Naive thymus-derived CD8-positive, alpha-beta T cell (primary cell): Measurements from ENCODE around the gene CPPED1. TPM values are rescaled to one million over a fixed set of nuclear protein-coding genes. Genes with fewer than 3 reads are reported as not detected.

Source experiments
- ATAC-seq, 2 donors: fragments of 150-1000 bp; cut with Tn5 transposase in 1 of 2; sonication (Bioruptor Pico), chemical (Tn5 transposase) in 1 of 2; 1 replicate in 1 of 2; 2 replicates in 1 of 2; pipeline ENCODE4 v1.10.0; 2021; ENCODE audit warnings: mild to moderate bottlenecking in 2 of 2, moderate library complexity in 2 of 2
- POLR2A ChIA-PET: fragments of 350-600 bp; sonication (Branson Sonifier 250); formaldehyde crosslinking; loops from one replicate; lab custom pipeline; 2021; ENCODE audit warnings: antibody characterized with exemption; lab: Charles Lee
- DNase-seq, 10 donors: peaks; one replicate each; pipeline versions ENCODE4 v3.0.0 to v3.0.0-alpha.2; 2020 to 2022
- H3K27ac Mint-ChIP-seq, 10 donors: one replicate each; pipeline ENCODE4 v1.8.0; 2020 to 2022; ENCODE audit warnings: mild to moderate bottlenecking in 10 of 10, mixed read lengths in 10 of 10, moderate library complexity in 4 of 10, inconsistent platforms in 1 of 10
- H3K27me3 Mint-ChIP-seq, 5 donors: one replicate each; pipeline ENCODE4 v1.8.0; 2021 to 2022; ENCODE audit warnings: mixed read lengths in 5 of 5
- H3K36me3 Mint-ChIP-seq, 3 donors: one replicate each; pipeline ENCODE4 v1.8.0; 2020 to 2022; ENCODE audit warnings: mixed read lengths in 3 of 3, mild to moderate bottlenecking in 2 of 3, inconsistent platforms in 1 of 3
- H3K4me1 Mint-ChIP-seq, 4 donors: one replicate each; pipeline ENCODE4 v1.8.0; 2021 to 2022; ENCODE audit warnings: mixed read lengths in 4 of 4
- H3K4me3 Mint-ChIP-seq, 10 donors: one replicate each; pipeline ENCODE4 v1.8.0; 2020 to 2022; ENCODE audit warnings: mild to moderate bottlenecking in 10 of 10, mixed read lengths in 10 of 10, moderate library complexity in 6 of 10, inconsistent platforms in 1 of 10
- H3K9me3 Mint-ChIP-seq, 9 donors: one replicate each; pipeline ENCODE4 v1.8.0; 2020 to 2022; ENCODE audit warnings: mixed read lengths in 9 of 9, mild to moderate bottlenecking in 3 of 9, inconsistent platforms in 1 of 9, moderate library complexity in 1 of 9
- microRNA-seq: library from miRNA; unstranded; fragments of <30 nt; microRNA quantifications from one replicate; pipeline ENCODE4 v1.2.0, GENCODE V29; 2022; ENCODE audit warnings: borderline microRNAs expressed
- polyA plus RNA-seq, 3 donors: library from polyadenylated mRNA; unstranded; fragments of 300-500 nt; fragmentation: Illumina TruSeq; gene quantifications; one replicate each; pipeline ENCODE4 v1.2.3, GENCODE V29; 2021
- total RNA-seq, 8 experiments: library from RNA in 2 of 8; stranded (reverse) in 2 of 8; gene quantifications; one replicate each; pipeline ENCODE4 v1.2.3 and lab custom pipeline; 2021 to 2026

CPPED1 gene
- total and polyA plus RNA-seq, 5 experiments from 2014 or later, result 1.8 to 6.4 (median 3.3) TPM

DNA sequence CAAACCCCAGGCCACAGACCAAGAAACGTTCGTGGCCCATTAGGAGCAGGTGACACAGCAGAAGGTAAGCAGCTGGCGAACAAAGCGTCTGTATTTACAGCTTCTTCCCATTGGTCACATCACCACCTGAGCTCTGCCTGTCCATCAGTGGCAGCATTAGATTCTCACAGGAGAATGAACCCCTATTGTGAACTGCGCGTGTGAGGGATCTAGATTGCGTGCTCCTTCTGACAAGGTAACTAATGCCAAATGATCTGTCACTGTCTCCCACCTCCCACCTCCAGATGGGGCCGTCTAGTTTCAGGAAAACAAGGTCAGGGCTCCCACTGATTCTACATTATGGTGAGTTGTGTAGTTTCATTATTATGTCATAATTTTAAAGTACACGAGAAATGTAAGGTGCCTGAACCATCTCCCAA, 186.3 kb downstream of the CPPED1 start:
- H3K4me1 Mint-ChIP-seq, result peaks cover 8 to 19% (median 12%) of the 10 kb centered on the region in 4 donors
- H3K27ac Mint-ChIP-seq, result no peak overlapping the region
- DNase-seq (no peak), ATAC-seq (no peak)
- no peaks in the 10 kb centered on the region for H3K36me3 Mint-ChIP-seq
- POLR2A ChIA-PET, result no interaction called here
- peaks cover 0 to 13% (median 5%) of the 10 kb centered on the region in 5 donors for H3K27me3 Mint-ChIP-seq
- no peak overlapping the region for H3K4me3 Mint-ChIP-seq
- no peaks in the 10 kb centered on the region for H3K9me3 Mint-ChIP-seq

DNA sequence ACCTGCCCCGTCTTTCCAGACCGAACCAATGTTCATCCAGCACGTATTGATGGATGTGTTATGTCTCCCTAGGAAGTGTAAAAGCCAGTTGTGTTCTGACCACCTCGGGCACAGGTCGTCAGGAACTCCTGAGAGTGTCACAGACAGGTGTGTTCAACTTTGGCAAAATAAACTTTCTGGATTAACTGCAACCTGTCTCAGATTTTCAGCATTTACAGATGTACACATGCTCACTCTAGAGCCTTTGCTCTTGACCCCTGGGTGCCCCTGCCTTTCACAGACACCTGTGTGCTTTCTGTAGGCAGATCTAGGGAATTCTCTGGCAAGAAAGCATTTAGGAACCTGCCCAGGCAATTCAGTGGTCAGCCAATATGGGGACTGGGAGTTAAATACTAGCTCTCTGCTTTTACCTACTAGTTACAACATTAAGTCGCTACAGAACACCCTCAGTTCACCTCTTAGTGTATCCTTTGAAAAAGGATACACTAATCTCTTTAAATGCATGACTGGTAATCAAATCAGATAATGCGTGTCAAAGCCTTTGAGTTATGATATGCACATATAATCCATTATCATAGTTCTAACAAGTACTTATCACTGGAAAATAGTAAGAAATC, 188.9 kb downstream of the CPPED1 start:
- Mint-ChIP-seq H3K4me3 (no peak overlapping the region), H3K9me3 (peaks cover 0 to 4% (median 0%) of the 10 kb centered on the region in 9 donors), H3K27me3 (peaks cover 0 to 18% (median 6%) of the 10 kb centered on the region in 5 donors), H3K27ac (no peak overlapping the region), H3K4me1 (peaks cover 8 to 19% (median 12%) of the 10 kb centered on the region in 4 donors), H3K36me3 (no peaks in the 10 kb centered on the region)
- DNase-seq, result no peak
- POLR2A ChIA-PET, result no interaction called here
- ATAC-seq, result no peak

DNA sequence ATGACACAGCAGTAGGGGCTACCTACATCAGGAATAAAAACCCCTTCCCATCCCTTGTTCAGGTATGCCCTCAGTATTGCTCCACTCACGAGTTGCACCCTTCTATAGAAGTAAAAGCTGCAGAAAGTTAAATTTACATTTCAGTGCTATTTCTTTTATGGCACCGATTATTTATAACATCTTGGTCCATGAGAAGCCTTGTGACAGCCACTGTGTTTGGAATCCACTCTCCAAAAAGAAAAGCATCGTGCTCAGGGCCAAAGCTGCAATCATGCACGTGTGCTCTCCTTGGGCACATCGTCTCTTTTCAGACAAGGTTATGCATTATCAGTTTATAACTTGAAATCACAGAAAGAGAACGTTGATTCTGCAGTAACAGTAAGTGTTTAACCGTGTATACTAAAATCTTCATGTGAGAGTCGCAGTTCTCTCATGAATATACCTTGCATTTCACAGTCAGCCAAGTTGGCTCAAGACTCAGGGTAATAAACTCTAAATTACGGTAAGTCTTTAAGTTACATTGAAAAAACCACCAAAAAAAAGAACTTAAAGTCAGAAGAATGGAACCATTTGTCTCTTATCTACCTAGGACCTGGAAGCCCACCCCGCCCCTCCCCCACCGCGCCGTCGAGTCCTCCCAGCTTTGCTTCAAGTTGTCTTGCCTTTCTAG, 189.6 kb downstream of the CPPED1 start:
- peaks cover 0 to 18% (median 5%) of the 10 kb centered on the region in 5 donors for H3K27me3 Mint-ChIP-seq
- no peak for DNase-seq
- POLR2A ChIA-PET, result no interaction called here
- no peak for ATAC-seq
- H3K9me3 Mint-ChIP-seq, result peaks cover 0 to 4% (median 0%) of the 10 kb centered on the region in 9 donors
- H3K4me3 Mint-ChIP-seq, result peak overlapping the region in 2 of 10 donors; percentile 3 to 45
- H3K36me3 Mint-ChIP-seq, result no peaks in the 10 kb centered on the region
- H3K27ac Mint-ChIP-seq, result peak overlapping the region in 1 of 10 donors; percentile 46
- peaks cover 8 to 19% (median 11%) of the 10 kb centered on the region in 4 donors for H3K4me1 Mint-ChIP-seq

DNA sequence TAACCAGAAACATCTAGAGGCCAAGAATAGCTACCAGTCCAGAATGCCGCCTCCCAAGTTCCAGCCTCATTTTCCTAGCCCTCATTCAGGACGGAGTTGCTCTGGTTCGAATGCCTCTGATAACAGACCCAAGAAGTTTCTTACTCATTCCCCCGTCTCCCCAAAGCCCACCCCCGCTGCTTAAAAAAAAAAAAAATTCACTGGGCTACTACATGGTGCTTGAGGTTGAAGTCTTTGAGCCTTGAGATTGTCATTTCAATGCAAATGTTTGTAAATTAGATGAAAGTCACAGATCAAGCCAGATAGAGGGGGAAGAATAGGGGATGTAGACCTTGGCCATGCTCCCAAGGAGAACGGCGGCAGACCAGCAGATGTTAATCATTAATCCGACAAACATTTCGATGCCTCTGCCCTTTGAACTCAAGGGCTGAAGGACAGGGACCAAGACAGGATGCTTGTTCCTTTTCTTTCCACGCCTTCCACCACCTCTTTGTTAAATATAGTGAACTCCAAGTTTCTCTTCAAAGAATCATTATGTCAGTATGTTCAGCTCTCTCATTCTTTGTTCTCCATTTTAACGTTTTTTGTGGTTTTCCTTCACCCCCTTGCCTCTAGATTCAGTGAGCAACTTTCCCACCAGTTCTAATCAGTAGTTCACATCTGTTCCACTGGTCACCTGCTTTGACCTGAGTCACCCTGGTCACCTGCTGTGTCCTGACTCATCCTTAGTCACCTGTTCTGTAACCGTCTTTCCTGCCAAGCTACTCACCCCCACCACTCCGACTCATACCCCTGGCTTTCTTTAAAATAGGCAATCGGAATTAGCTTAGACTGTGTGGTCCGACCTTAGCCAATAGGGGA, 190.3 kb downstream of the CPPED1 start:
- ATAC-seq, result peak in 1 of 2 donors; percentile 65
- H3K4me3 Mint-ChIP-seq, result peak overlapping the region in 4 of 10 donors; percentile 3 to 45 (median 12)
- peaks cover 0 to 18% (median 5%) of the 10 kb centered on the region in 5 donors for H3K27me3 Mint-ChIP-seq
- peaks cover 8 to 19% (median 11%) of the 10 kb centered on the region in 4 donors for H3K4me1 Mint-ChIP-seq
- H3K27ac Mint-ChIP-seq, result peak overlapping the region in 1 of 10 donors; percentile 22
- POLR2A ChIA-PET, result no interaction called here
- peaks cover 0 to 10% (median 2%) of the 10 kb centered on the region in 9 donors for H3K9me3 Mint-ChIP-seq
- peak in 3 of 10 donors; percentile 9 to 35 (median 10) for DNase-seq
- peaks cover 0 to 2% (median 0%) of the 10 kb centered on the region in 3 donors for H3K36me3 Mint-ChIP-seq

DNA sequence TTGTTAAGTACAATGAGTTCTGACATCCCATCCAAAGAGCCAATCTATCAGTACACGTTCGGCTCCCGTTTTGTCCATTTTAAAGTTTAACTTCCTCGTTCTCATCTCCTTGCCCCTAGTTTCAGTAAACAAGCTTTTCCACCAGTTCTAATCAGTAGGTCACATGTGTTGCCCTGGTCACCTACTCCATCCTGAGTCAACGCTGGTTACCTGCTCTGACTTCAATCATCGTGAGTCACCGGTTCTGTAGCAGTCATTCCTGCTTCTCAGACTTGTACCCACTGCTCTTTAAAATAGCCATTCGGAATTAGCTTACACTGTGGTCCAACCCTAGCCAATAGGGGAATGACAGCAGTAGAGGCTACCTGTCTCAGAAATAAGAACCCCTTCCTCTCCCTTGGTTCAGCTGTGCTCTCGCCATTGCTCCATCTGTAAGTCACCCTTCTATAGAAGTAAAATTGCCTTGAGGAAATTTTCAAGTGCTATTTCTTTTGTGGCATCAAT, 191.0 kb downstream of the CPPED1 start:
- H3K27me3 Mint-ChIP-seq, result peaks cover 0 to 18% (median 5%) of the 10 kb centered on the region in 5 donors

DNA sequence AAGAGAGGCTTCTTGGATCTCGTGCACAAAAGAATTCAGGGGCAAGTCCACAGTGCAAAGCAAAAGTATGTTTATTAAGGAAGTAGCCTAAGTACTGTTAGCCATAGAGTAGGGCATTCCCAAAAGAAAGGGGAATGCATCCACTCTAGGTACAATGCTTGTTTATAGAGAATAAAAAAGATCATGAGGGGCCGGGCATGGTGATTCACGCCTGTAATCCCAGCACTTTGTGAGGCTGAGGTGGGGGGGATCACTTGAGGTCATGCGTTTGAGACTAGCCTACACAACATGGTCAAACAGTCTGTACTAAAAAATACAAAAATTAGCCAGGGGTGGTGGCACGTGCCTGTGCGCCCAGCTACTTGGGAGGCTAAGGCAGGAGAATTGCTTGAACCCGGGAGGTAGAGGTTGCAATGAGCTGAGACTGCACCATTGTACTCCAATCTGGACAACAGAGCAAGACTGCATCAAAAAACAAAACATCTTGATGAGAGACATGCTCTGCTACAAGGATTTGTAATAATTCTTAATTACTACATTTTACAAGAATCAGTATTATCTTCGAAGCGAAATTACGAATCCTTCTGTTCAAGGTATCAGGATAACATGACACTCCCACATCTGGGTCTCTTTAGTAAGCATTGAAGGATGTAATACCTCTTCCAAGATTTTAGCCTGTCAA, 191.6 kb downstream of the CPPED1 start:
- Mint-ChIP-seq H3K4me1 (peaks cover 8 to 19% (median 11%) of the 10 kb centered on the region in 4 donors), H3K27ac (no peak overlapping the region), H3K27me3 (peaks cover 0 to 18% (median 5%) of the 10 kb centered on the region in 5 donors), H3K36me3 (peaks cover 0 to 5% (median 0%) of the 10 kb centered on the region in 3 donors), H3K4me3 (no peak overlapping the region), H3K9me3 (peaks cover 0 to 19% (median 11%) of the 10 kb centered on the region in 9 donors)
- ATAC-seq (no peak), DNase-seq (no peak)
- POLR2A ChIA-PET, result no interaction called here

More for the DNA sequence above, 191.0 kb downstream of the CPPED1 start:
- peaks cover 0 to 5% (median 0%) of the 10 kb centered on the region in 3 donors for H3K36me3 Mint-ChIP-seq
- H3K4me1 Mint-ChIP-seq, result peaks cover 8 to 19% (median 11%) of the 10 kb centered on the region in 4 donors
- H3K9me3 Mint-ChIP-seq, result peaks cover 0 to 15% (median 7%) of the 10 kb centered on the region in 9 donors
- H3K27ac Mint-ChIP-seq, result no peak overlapping the region
- POLR2A ChIA-PET, result no interaction called here
- no peak overlapping the region for H3K4me3 Mint-ChIP-seq
- no peak for DNase-seq
- ATAC-seq, result no peak

DNA sequence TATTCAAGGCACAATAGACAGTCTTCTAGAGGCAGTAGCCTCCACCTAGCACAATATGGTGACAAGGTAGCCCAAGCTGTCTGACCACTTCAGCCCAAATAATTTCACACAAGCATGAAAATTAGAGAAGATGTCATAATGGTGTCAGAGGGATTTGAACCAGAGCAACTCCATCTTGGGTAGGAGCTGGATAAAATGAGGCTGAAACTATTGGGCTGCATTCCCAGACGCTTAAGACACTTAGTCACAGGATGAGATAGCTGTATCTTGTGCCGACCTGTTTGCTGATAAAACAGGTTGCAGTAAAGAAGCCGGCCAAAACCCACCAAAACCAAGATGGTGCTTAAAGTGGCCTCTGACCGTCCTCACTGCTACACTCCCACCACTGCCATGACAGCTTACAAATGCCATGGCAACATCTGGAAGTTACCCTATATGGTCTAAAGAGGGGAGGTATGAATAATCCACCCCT, 192.6 kb downstream of the CPPED1 start:
- Mint-ChIP-seq H3K27me3 (peaks cover 0 to 24% (median 5%) of the 10 kb centered on the region in 5 donors), H3K4me3 (no peak overlapping the region), H3K36me3 (peaks cover 0 to 7% (median 5%) of the 10 kb centered on the region in 3 donors), H3K9me3 (peaks cover 0 to 27% (median 16%) of the 10 kb centered on the region in 9 donors), H3K27ac (no peak overlapping the region), H3K4me1 (peaks cover 8 to 19% (median 11%) of the 10 kb centered on the region in 4 donors)
- ATAC-seq (no peak), DNase-seq (no peak)
- POLR2A ChIA-PET, result no interaction called here

DNA sequence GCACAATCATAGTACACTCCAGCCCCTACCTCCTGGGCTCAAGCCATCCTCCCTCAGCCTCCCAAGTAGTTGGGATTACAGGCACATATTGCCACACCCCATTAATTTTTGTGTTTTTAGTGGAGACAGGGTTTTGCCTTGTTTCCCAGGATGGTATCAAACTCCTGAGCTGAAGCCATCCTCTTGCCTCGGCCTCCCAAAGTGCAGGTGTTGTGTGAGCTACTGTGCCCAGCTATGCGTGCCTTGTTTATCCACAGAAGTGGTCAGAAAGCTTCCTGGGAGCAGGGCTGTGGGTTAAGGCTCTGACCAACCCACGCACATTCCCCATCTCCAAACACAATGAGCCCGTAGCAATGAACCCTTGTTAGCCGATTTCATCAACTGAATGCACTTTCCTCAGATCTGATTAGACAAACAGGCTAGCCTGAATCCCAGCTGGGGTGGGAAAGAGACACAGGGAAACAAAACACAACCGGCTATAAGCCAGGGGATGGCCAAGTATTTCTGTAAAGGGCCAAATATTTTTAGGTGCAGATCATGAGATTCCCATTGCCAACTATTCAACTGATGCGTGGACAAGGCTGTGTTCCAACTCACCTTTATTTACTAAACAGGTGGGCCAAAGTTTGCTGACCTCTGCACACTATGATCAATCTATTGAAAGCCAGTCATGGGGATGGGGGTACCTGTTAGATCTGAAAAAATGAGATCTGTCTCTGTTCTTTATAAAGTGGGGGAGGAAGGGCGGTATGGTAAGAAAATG, 193.6 kb downstream of the CPPED1 start:
- Mint-ChIP-seq H3K27me3 (peaks cover 0 to 26% (median 5%) of the 10 kb centered on the region in 5 donors), H3K4me3 (no peak overlapping the region), H3K27ac (no peak overlapping the region), H3K36me3 (peaks cover 0 to 7% (median 7%) of the 10 kb centered on the region in 3 donors), H3K9me3 (peaks cover 0 to 32% (median 20%) of the 10 kb centered on the region in 9 donors), H3K4me1 (peaks cover 8 to 19% (median 11%) of the 10 kb centered on the region in 4 donors)
- DNase-seq (no peak), ATAC-seq (no peak)
- POLR2A ChIA-PET, result no interaction called here

Small RNAs within 50 kb of the gene (microRNA-seq; reads per million reads assigned to microRNA genes)
- not detected for gene MIR4718

Other genes with a start within 250 kb of the CPPED1 start
- not detected for gene SHISA9, start 97.7 kb upstream of the CPPED1 start, total RNA-seq
- gene SHISA9, start 97.7 kb upstream of the CPPED1 start, polyA plus RNA-seq, result not detected